Measurements from ENCODE around the gene SNX13.

Gene SNX13

DNA sequence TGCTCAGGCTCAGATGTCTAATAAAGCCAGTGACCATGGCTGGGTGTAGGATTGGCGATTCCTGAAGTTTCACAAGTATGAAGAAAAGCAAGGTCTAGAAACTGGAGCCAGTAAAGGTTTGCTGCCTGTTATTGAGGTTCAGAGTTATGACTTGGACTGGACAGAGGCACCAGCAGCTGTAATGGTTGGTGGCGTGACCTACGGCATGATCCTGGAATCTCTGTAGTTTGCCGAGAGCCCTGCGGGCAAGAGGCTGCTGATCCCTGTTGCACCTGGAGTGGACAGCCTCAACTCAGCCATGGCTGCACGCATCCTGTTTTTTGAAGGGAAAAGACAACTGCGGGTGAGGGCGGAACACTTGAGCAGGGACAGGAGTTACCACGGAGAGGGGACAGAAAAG, 22.4 kb upstream of the SNX13 start:
- TF ChIP-seq, protein P1, sequence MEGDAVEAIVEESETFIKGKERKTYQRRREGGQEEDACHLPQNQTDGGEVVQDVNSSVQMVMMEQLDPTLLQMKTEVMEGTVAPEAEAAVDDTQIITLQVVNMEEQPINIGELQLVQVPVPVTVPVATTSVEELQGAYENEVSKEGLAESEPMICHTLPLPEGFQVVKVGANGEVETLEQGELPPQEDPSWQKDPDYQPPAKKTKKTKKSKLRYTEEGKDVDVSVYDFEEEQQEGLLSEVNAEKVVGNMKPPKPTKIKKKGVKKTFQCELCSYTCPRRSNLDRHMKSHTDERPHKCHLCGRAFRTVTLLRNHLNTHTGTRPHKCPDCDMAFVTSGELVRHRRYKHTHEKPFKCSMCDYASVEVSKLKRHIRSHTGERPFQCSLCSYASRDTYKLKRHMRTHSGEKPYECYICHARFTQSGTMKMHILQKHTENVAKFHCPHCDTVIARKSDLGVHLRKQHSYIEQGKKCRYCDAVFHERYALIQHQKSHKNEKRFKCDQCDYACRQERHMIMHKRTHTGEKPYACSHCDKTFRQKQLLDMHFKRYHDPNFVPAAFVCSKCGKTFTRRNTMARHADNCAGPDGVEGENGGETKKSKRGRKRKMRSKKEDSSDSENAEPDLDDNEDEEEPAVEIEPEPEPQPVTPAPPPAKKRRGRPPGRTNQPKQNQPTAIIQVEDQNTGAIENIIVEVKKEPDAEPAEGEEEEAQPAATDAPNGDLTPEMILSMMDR (IDR thresholded peaks at IDR 0.05; ENCODE audit: poor library complexity, severe bottlenecking): no peak
- Histone ChIP-seq H3K36me3 (ENCODE audit: low read depth) (no peaks in the 10 kb centered on the region), H3K4me1 (ENCODE audit: insufficient read depth, poor library complexity, severe bottlenecking) (peaks cover 5% of the 10 kb centered on the region), H3K4me3 (ENCODE audit: severe bottlenecking) (no peak overlapping the region), H3K9me3 (ENCODE audit: severe bottlenecking) (no peaks in the 10 kb centered on the region), H3K27me3 (ENCODE audit: insufficient read depth, poor library complexity, severe bottlenecking) (no peaks in the 10 kb centered on the region), H3K27ac (ENCODE audit: poor library complexity, severe bottlenecking) (no peak overlapping the region)
- no peak for DNase-seq (ENCODE audit: low spot score)
- ATAC-seq (ENCODE audit: low read depth): no peak

DNA sequence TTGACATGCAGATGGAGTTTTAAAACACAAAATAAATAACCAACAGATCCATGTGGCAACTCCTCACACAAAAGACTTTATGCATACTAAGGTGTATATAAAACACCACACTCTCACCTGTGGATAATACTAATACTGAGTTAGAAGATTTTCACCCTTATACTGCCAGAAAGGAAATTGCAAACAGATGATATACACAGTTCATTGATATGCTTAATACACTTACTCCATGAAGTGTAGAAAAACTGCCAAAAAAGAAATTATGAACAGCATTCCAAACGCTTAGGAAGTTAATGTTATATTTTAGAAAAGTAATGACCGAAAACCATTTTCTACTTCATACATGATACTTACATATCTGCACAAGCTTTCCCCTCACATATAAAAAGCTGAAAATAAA, 17.6 kb upstream of the SNX13 start:
- TF ChIP-seq, protein P1 (IDR thresholded peaks at IDR 0.05; ENCODE audit: poor library complexity, severe bottlenecking): no peak
- H3K9me3 ChIP-seq (ENCODE audit: severe bottlenecking): no peaks in the 10 kb centered on the region
- ATAC-seq (ENCODE audit: low read depth): no peak

DNA sequence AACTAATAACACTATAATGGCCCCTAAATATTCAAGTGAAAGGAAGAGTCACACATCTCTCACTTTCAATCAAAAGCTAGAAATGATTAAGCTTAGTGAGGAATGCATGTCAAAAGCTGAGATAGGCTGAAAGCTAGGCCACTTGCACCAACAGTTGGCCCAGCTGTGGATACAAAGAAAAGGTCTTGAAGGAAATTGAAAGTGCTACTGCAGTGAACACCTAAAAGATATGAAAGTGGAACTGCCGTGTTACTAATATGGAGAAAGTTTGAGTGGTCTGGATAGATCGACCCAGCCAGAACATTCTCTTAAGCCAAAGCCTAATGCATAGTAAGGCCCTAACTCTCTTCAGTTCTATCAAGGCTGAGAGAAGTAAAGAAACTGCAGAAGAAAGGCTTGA, 12.1 kb upstream of the SNX13 start:
- Histone ChIP-seq H3K27ac (ENCODE audit: poor library complexity, severe bottlenecking) (no peak overlapping the region), H3K36me3 (ENCODE audit: low read depth) (no peaks in the 10 kb centered on the region), H3K27me3 (ENCODE audit: insufficient read depth, poor library complexity, severe bottlenecking) (no peaks in the 10 kb centered on the region), H3K4me3 (ENCODE audit: severe bottlenecking) (no peak overlapping the region), H3K9me3 (ENCODE audit: severe bottlenecking) (no peaks in the 10 kb centered on the region), H3K4me1 (ENCODE audit: insufficient read depth, poor library complexity, severe bottlenecking) (peaks cover 14% of the 10 kb centered on the region)
- ATAC-seq (ENCODE audit: low read depth): no peak
- TF ChIP-seq, protein P1 (IDR thresholded peaks at IDR 0.05; ENCODE audit: poor library complexity, severe bottlenecking): no peak
- no peak for DNase-seq (ENCODE audit: low spot score)

More for the DNA sequence above, 17.6 kb upstream of the SNX13 start:
- H3K27ac ChIP-seq (ENCODE audit: poor library complexity, severe bottlenecking): no peak overlapping the region
- H3K27me3 ChIP-seq (ENCODE audit: insufficient read depth, poor library complexity, severe bottlenecking): no peaks in the 10 kb centered on the region
- H3K4me3 ChIP-seq (ENCODE audit: severe bottlenecking): no peak overlapping the region
- H3K36me3 ChIP-seq (ENCODE audit: low read depth): no peaks in the 10 kb centered on the region
- H3K4me1 ChIP-seq (ENCODE audit: insufficient read depth, poor library complexity, severe bottlenecking): no peaks in the 10 kb centered on the region
- DNase-seq (ENCODE audit: low spot score): no peak

DNA sequence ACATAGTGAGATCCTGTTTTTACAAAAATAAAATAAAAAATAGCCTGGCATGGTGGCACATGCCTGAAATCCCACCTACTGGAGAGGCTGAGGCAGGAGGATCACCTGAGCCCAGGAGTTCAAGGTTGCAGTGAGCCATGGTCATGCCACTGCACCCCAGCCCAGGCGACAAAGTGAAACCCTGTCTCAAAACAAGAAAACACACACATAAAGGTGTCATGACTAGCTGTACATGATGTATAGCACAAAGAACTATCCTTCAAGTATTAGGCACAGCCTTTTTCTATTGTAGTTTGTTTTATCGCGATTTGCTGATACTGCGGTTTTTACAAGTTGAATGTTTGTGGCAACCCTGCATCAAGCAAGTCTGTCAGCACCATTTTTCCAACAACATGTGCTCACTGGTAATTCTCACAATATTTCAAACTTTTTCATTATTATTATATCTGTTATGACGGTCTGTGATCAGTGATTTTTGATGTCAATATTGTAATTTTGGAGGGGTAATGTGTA, 11.5 kb upstream of the SNX13 start:
- Histone ChIP-seq H3K4me3 (ENCODE audit: severe bottlenecking) (no peak overlapping the region), H3K4me1 (ENCODE audit: insufficient read depth, poor library complexity, severe bottlenecking) (peaks cover 14% of the 10 kb centered on the region), H3K27ac (ENCODE audit: poor library complexity, severe bottlenecking) (no peak overlapping the region), H3K9me3 (ENCODE audit: severe bottlenecking) (no peaks in the 10 kb centered on the region), H3K27me3 (ENCODE audit: insufficient read depth, poor library complexity, severe bottlenecking) (no peaks in the 10 kb centered on the region), H3K36me3 (ENCODE audit: low read depth) (no peaks in the 10 kb centered on the region)
- no peak for ATAC-seq (ENCODE audit: low read depth)
- DNase-seq (ENCODE audit: low spot score): no peak
- TF ChIP-seq, protein P1 (IDR thresholded peaks at IDR 0.05; ENCODE audit: poor library complexity, severe bottlenecking): no peak

DNA sequence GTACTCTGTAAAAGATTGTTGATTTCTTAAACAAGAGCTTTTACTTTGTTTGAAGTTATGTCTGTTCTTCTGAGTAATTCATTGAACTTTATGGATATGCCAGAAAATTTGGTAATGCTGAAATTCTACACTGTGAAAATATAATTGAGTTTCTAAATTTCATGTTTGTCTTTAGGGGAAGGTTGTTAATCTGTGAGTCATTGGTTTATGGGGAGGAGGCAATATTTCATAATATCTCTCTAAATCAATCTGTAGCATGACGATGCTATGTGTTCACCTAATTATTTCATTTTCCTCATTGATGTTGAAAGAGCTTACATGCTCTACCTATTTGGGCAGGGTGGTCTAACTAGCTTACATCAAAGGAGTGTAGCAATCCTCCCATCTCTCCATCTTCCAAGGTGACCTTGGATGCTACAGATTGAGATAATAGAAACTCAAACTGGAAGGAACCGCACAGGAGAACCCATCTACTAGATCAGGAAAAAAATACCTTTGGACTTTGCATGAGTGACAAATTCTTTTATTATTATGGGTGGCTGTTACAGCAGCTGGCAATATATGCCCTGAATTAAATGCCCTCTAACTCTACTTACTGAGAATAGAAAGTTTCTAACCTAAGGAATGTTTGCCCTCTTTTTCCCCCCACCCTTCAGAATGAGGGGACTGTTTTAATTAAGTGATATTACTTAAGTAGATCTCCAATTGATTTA, 8.4 kb upstream of the SNX13 start:
- H3K27ac ChIP-seq (ENCODE audit: poor library complexity, severe bottlenecking): peak overlapping the region; percentile 26
- H3K27me3 ChIP-seq (ENCODE audit: insufficient read depth, poor library complexity, severe bottlenecking): no peaks in the 10 kb centered on the region
- H3K9me3 ChIP-seq (ENCODE audit: severe bottlenecking): no peaks in the 10 kb centered on the region
- peaks cover 14% of the 10 kb centered on the region for H3K4me1 ChIP-seq (ENCODE audit: insufficient read depth, poor library complexity, severe bottlenecking)
- TF ChIP-seq, protein P1 (IDR thresholded peaks at IDR 0.05; ENCODE audit: poor library complexity, severe bottlenecking): no peak
- no peak overlapping the region for H3K4me3 ChIP-seq (ENCODE audit: severe bottlenecking)
- no peak for DNase-seq (ENCODE audit: low spot score)
- ATAC-seq (ENCODE audit: low read depth): peak; percentile 87
- no peaks in the 10 kb centered on the region for H3K36me3 ChIP-seq (ENCODE audit: low read depth)
